H9 (cell line): ENCODE data around the gene UGT1A7. TPM values are rescaled to one million over a fixed set of nuclear protein-coding genes. Genes with fewer than 3 reads are reported as not detected.

Source experiments
- DNase-seq: peaks from one replicate; pipeline ENCODE4 v3.0.0-alpha.2; 2017
- H2AFZ ChIP-seq: one replicate; pipeline ENCODE4 v1.6.1; 2013; ENCODE audit warnings: mild to moderate bottlenecking, low read length, control low read depth, moderate library complexity
- H2AK5ac ChIP-seq: 2 replicates; pipeline ENCODE4 v1.6.1; 2013; ENCODE audit warnings: low read length, control low read depth, mixed read lengths; ENCODE audit not compliant: insufficient read length
- H2BK120ac ChIP-seq: one replicate; pipeline ENCODE4 v1.6.1; 2013; ENCODE audit warnings: low read depth, mild to moderate bottlenecking, low read length, control low read depth, inconsistent platforms; ENCODE audit not compliant: poor library complexity, severe bottlenecking
- H2BK12ac ChIP-seq: 2 replicates; pipeline ENCODE4 v1.6.1; 2013; ENCODE audit warnings: low read length, control low read depth, mixed read lengths, low read depth; ENCODE audit not compliant: insufficient read length
- H2BK15ac ChIP-seq: 2 replicates; pipeline ENCODE4 v1.6.1; 2013; ENCODE audit warnings: low read depth, low read length, control low read depth
- H2BK20ac ChIP-seq: one replicate; pipeline ENCODE4 v1.6.1; 2013; ENCODE audit warnings: low read depth, mild to moderate bottlenecking, low read length, control low read depth, inconsistent platforms; ENCODE audit not compliant: poor library complexity, severe bottlenecking
- H2BK5ac ChIP-seq: 2 replicates; pipeline ENCODE4 v1.6.1; 2013; ENCODE audit warnings: low read length, control low read depth, mixed read lengths; ENCODE audit not compliant: insufficient read length
- H3K14ac ChIP-seq: 2 replicates; pipeline ENCODE4 v1.6.1; 2013; ENCODE audit warnings: low read length, control low read depth; ENCODE audit not compliant: insufficient read depth
- H3K18ac ChIP-seq: 2 replicates; pipeline ENCODE4 v1.6.1; 2013; ENCODE audit warnings: low read depth, mild to moderate bottlenecking, mixed read lengths, low read length, control low read depth; ENCODE audit not compliant: insufficient read length
- H3K23ac ChIP-seq: 2 replicates; pipeline ENCODE4 v1.6.1; 2013; ENCODE audit warnings: low read length, control low read depth, mixed read lengths, low read depth; ENCODE audit not compliant: insufficient read length
- H3K23me2 ChIP-seq: 2 replicates; pipeline ENCODE4 v1.6.1; 2013; ENCODE audit warnings: low read depth, mild to moderate bottlenecking, mixed read lengths, low read length, control low read depth; ENCODE audit not compliant: insufficient read length, poor library complexity, severe bottlenecking
- H3K27ac ChIP-seq: 2 replicates; pipeline ENCODE4 v1.5.1; 2013; ENCODE audit warnings: low read length, control low read depth, mixed read lengths, low read depth; ENCODE audit not compliant: insufficient read length
- H3K27me3 ChIP-seq: 2 replicates; pipeline ENCODE4 v1.6.1; 2013; ENCODE audit warnings: low read length, control low read depth, inconsistent platforms; ENCODE audit not compliant: insufficient read depth
- H3K4ac ChIP-seq: 2 replicates; pipeline ENCODE4 v1.6.1; 2013; ENCODE audit warnings: low read depth, mild to moderate bottlenecking, control low read depth, inconsistent platforms, low read length, moderate library complexity
- H3K4me1 ChIP-seq: 2 replicates; pipeline ENCODE4 v1.6.1; 2013; ENCODE audit warnings: low read length, control low read depth, inconsistent platforms; ENCODE audit not compliant: insufficient read depth
- H3K4me2 ChIP-seq: 2 replicates; pipeline ENCODE4 v1.6.1; 2013; ENCODE audit warnings: low read length, control low read depth, mixed read lengths; ENCODE audit not compliant: insufficient read length, insufficient read depth
- H3K56ac ChIP-seq: 2 replicates; pipeline ENCODE4 v1.6.1; 2013; ENCODE audit warnings: low read depth, mild to moderate bottlenecking, mixed read lengths, low read length, control low read depth; ENCODE audit not compliant: insufficient read length
- H3K79me1 ChIP-seq: 2 replicates; pipeline ENCODE4 v1.6.1; 2013; ENCODE audit warnings: low read depth, mild to moderate bottlenecking, moderate library complexity, low read length, control low read depth, inconsistent platforms; ENCODE audit not compliant: insufficient read depth, poor library complexity, severe bottlenecking
- H3K79me2 ChIP-seq: 2 replicates; pipeline ENCODE4 v1.6.1; 2013; ENCODE audit warnings: low read length, control low read depth, inconsistent platforms; ENCODE audit not compliant: insufficient read depth
- H3K9ac ChIP-seq: 2 replicates; pipeline ENCODE4 v1.6.1; 2013; ENCODE audit warnings: low read length, control low read depth, mixed read lengths; ENCODE audit not compliant: insufficient read length; ENCODE audit errors: extremely low read depth
- H3K9me3 ChIP-seq: one replicate; pipeline ENCODE4 v1.6.1; 2013; ENCODE audit warnings: low read depth, low read length, inconsistent platforms; ENCODE audit not compliant: control insufficient read depth
- H3T11ph ChIP-seq: one replicate; pipeline ENCODE4 v1.6.1; 2013; ENCODE audit warnings: mild to moderate bottlenecking, low read length, control low read depth, inconsistent platforms
- H4K20me1 ChIP-seq: one replicate; pipeline ENCODE4 v1.6.1; 2013; ENCODE audit not compliant: control insufficient read depth, insufficient read length, insufficient read depth
- H4K5ac ChIP-seq: 2 replicates; pipeline ENCODE4 v1.6.1; 2013; ENCODE audit warnings: low read depth, mild to moderate bottlenecking, mixed read lengths, low read length, control low read depth; ENCODE audit not compliant: insufficient read length
- H4K8ac ChIP-seq: replicated peaks from 2 replicates; pipeline ENCODE4 v1.6.1; 2013; ENCODE audit warnings: low read length, control low read depth, mixed read lengths, low read depth; ENCODE audit not compliant: insufficient read length
- H4K91ac ChIP-seq: 2 replicates; pipeline ENCODE4 v1.6.1; 2013; ENCODE audit warnings: low read depth, mild to moderate bottlenecking, moderate library complexity, mixed read lengths, low read length, control low read depth; ENCODE audit not compliant: insufficient read length
- H3K27ac Mint-ChIP-seq, 3 experiments: 2 replicates in 2 of 3; 3 replicates in 1 of 3; pipeline ENCODE4 v1.8.0; 2020 to 2021; ENCODE audit warnings: mixed read lengths in 3 of 3, mild to moderate bottlenecking in 1 of 3, moderate library complexity in 1 of 3
- H3K27me3 Mint-ChIP-seq: 2 replicates; pipeline ENCODE4 v1.8.0; 2021; ENCODE audit warnings: low read depth, mild to moderate bottlenecking, moderate library complexity, mixed read lengths
- H3K36me3 Mint-ChIP-seq, 3 experiments: 2 replicates in 2 of 3; 3 replicates in 1 of 3; pipeline ENCODE4 v1.8.0; 2020 to 2021; ENCODE audit warnings: low read depth in 3 of 3, mixed read lengths in 3 of 3; ENCODE audit not compliant: insufficient read depth in 1 of 3
- H3K4me1 Mint-ChIP-seq, 2 experiments: 2 replicates each; pipeline ENCODE4 v1.8.0; 2020; ENCODE audit warnings: mixed read lengths in 2 of 2
- H3K4me3 Mint-ChIP-seq, 2 experiments: 2 replicates in 1 of 2; 3 replicates in 1 of 2; pipeline ENCODE4 v1.8.0; 2020 to 2021; ENCODE audit warnings: mild to moderate bottlenecking in 2 of 2, mixed read lengths in 2 of 2, moderate library complexity in 1 of 2
- H3K9me3 Mint-ChIP-seq, 2 experiments: 2 replicates in 1 of 2; 3 replicates in 1 of 2; pipeline ENCODE4 v1.8.0; 2020; ENCODE audit warnings: mild to moderate bottlenecking in 2 of 2, mixed read lengths in 2 of 2, moderate library complexity in 1 of 2
- WGBS: extraction: QIAGEN DNeasy Blood & Tissue Kit; methylation state at CpG from one replicate; pipeline ENCODE4 v1.1.7; 2013; ENCODE audit warnings: missing lambda C conversion rate, low lambda C conversion rate, mixed read lengths; ENCODE audit not compliant: insufficient read length; ENCODE audit errors: extremely low coverage; 5-methylcytosine and 5-hydroxymethylcytosine counted together
- total RNA-seq: library from RNA; stranded (reverse); gene quantifications from 2 replicates; pipeline ENCODE4 v1.2.1, GENCODE V29; 2021
- TF ChIP-seq, protein P1 (sequence below): fragments of 200-600 bp; sonication (generic); conservative IDR thresholded peaks from 3 replicates; pipeline ENCODE4 v1.8.0; 2021; ENCODE audit warnings: antibody characterized with exemption, mild to moderate bottlenecking

Gene UGT1A7
- total RNA-seq, 1 experiment from 2014 or later, result not detected

DNA sequence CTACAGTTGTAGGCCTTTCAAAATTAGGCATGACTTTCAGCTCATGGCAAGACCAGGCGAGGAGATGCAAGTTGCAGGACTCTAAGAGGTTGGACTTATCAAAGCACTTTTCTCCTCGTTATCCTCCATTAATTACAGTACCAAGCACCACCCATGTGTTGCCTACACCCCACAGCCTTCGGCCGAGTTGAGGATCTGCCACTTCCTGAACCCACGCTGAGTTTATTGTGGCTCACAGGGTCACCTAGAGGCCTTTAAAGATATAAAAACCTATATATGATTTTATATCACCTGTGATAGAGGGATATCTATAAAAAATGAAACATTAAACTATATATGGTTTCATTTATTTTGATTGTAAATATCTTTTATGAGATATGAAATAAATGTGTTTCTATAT, 42.9 kb upstream of the UGT1A7 start:
- H3K27ac ChIP-seq, result no peak overlapping the region
- no CpG with 5 or more reads among the region's 5 CpGs for WGBS
- H3K4me3 Mint-ChIP-seq, result no peak overlapping the region

More for the DNA sequence above, 42.9 kb upstream of the UGT1A7 start:
- Histone ChIP-seq H3K4ac (no peak overlapping the region), H3K9ac (no peak overlapping the region), H3K27me3 (no peaks in the 10 kb centered on the region), H3T11ph (no peak overlapping the region), H3K79me2 (no peaks in the 10 kb centered on the region), H3K4me2 (no peak overlapping the region), H2BK12ac (no peak overlapping the region), H2AFZ (no peak overlapping the region), H3K79me1 (no peaks in the 10 kb centered on the region), H2AK5ac (no peak overlapping the region), H4K5ac (no peak overlapping the region), H4K20me1 (no peaks in the 10 kb centered on the region), H4K8ac (no peak overlapping the region), H3K18ac (no peak overlapping the region), H3K56ac (no peak overlapping the region), H2BK5ac (no peak overlapping the region), H3K23ac (no peak overlapping the region), H3K9me3 (no peaks in the 10 kb centered on the region), H2BK20ac (no peak overlapping the region), H4K91ac (no peak overlapping the region), H2BK120ac (no peak overlapping the region), H3K23me2 (no peaks in the 10 kb centered on the region), H3K4me1 (no peaks in the 10 kb centered on the region), H3K14ac (no peak overlapping the region), H2BK15ac (no peak overlapping the region)
- peaks cover 0 to 2% of the 10 kb centered on the region in 2 experiments; a peak in 2 of 5 replicates for H3K9me3 Mint-ChIP-seq
- TF ChIP-seq, protein P1, sequence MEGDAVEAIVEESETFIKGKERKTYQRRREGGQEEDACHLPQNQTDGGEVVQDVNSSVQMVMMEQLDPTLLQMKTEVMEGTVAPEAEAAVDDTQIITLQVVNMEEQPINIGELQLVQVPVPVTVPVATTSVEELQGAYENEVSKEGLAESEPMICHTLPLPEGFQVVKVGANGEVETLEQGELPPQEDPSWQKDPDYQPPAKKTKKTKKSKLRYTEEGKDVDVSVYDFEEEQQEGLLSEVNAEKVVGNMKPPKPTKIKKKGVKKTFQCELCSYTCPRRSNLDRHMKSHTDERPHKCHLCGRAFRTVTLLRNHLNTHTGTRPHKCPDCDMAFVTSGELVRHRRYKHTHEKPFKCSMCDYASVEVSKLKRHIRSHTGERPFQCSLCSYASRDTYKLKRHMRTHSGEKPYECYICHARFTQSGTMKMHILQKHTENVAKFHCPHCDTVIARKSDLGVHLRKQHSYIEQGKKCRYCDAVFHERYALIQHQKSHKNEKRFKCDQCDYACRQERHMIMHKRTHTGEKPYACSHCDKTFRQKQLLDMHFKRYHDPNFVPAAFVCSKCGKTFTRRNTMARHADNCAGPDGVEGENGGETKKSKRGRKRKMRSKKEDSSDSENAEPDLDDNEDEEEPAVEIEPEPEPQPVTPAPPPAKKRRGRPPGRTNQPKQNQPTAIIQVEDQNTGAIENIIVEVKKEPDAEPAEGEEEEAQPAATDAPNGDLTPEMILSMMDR, result no peak
- H3K27me3 Mint-ChIP-seq, result peaks cover 8% of the 10 kb centered on the region
- no peak for DNase-seq
- no peak overlapping the region for H3K27ac Mint-ChIP-seq
- H3K36me3 Mint-ChIP-seq, result peaks cover 0 to 1% (median 0%) of the 10 kb centered on the region in 3 experiments; a peak in 1 of 7 replicates
- no peaks in the 10 kb centered on the region for H3K4me1 Mint-ChIP-seq
